NCI-H345 treated with DMSO at 0.1 percent for 48 hours (cell line): ENCODE results near the gene MRTFB.
A peak's percentile ranks its signal among the peaks of the same experiment; 100 is the strongest.
"Not testable (repeated sequence)": the region's sequence is repeated elsewhere in the genome, so short reads cannot be mapped to it uniquely, and the experiment has no call there.

Experiments used
- DNase-seq: peaks from one replicate; lab custom pipeline; 2025; ENCODE audit not compliant: unreplicated experiment; lab: John Stamatoyannopoulos, UW

The MRTFB gene

GRCh38 chr16:14102925-14103720 lies 32.0 kb downstream of the MRTFB start:
- no peak for DNase-seq

- DNase-seq, result no peak
These were observed 32.9 kb downstream of the MRTFB start for GRCh38 chr16:14104066-14104465.

GRCh38 chr16:14105760-14106375 lies 34.7 kb downstream of the MRTFB start:
- DNase-seq, result no peak

- DNase-seq, result no peak
These were observed 35.3 kb downstream of the MRTFB start for GRCh38 chr16:14106457-14106856.

- DNase-seq, result no peak
These were observed 35.8 kb downstream of the MRTFB start for GRCh38 chr16:14106961-14107360.

GRCh38 chr16:14109077-14109775 lies 38.1 kb downstream of the MRTFB start:
- no peak for DNase-seq

- DNase-seq, result no peak
These were observed 38.9 kb downstream of the MRTFB start for GRCh38 chr16:14109782-14110727.

- DNase-seq, result no peak
These were observed 39.7 kb downstream of the MRTFB start for GRCh38 chr16:14110728-14111251.

GRCh38 chr16:14111713-14112538 lies 40.8 kb downstream of the MRTFB start:
- DNase-seq, result peak; percentile 55

GRCh38 chr16:14112539-14112856 lies 41.4 kb downstream of the MRTFB start:
- DNase-seq, result no peak

GRCh38 chr16:14113344-14113743 lies 42.2 kb downstream of the MRTFB start:
- no peak for DNase-seq

- DNase-seq, result no peak
These were observed 45.9 kb downstream of the MRTFB start for GRCh38 chr16:14117051-14117450.

- DNase-seq, result no peak
These were observed 48.7 kb downstream of the MRTFB start for GRCh38 chr16:14119799-14120198.

GRCh38 chr16:14120335-14120734 lies 49.2 kb downstream of the MRTFB start:
- no peak for DNase-seq

GRCh38 chr16:14121142-14121541 lies 50.0 kb downstream of the MRTFB start:
- DNase-seq, result no peak

GRCh38 chr16:14121872-14122271 lies 50.8 kb downstream of the MRTFB start:
- no peak for DNase-seq

GRCh38 chr16:14122430-14122829 lies 51.3 kb downstream of the MRTFB start:
- not testable (repeated sequence) for DNase-seq

GRCh38 chr16:14125000-14125681 lies 54.0 kb downstream of the MRTFB start:
- DNase-seq, result no peak

- DNase-seq, result no peak
These were observed 54.6 kb downstream of the MRTFB start for GRCh38 chr16:14125708-14126107.
